Activated naive CD4-positive, alpha-beta T cell treated with anti-CD3 and anti-CD28 coated beads, Interleukin-2, amount 50 U/mL, for 24 hours (primary cell): ENCODE measurements around the gene STK24.

Experiments
- H3K27ac Mint-ChIP-seq: one replicate; pipeline ENCODE4 v1.8.0; 2021; ENCODE audit warnings: mild to moderate bottlenecking, mixed read lengths
- H3K27me3 Mint-ChIP-seq: one replicate; pipeline ENCODE4 v1.8.0; 2021; ENCODE audit warnings: mixed read lengths
- H3K36me3 Mint-ChIP-seq: one replicate; pipeline ENCODE4 v1.8.0; 2021; ENCODE audit warnings: mixed read lengths
- H3K4me1 Mint-ChIP-seq: one replicate; pipeline ENCODE4 v1.8.0; 2021; ENCODE audit warnings: mixed read lengths
- H3K4me3 Mint-ChIP-seq: one replicate; pipeline ENCODE4 v1.8.0; 2021; ENCODE audit warnings: mild to moderate bottlenecking, mixed read lengths
- H3K9me3 Mint-ChIP-seq: one replicate; pipeline ENCODE4 v1.8.0; 2021; ENCODE audit warnings: mixed read lengths

The STK24 gene

DNA sequence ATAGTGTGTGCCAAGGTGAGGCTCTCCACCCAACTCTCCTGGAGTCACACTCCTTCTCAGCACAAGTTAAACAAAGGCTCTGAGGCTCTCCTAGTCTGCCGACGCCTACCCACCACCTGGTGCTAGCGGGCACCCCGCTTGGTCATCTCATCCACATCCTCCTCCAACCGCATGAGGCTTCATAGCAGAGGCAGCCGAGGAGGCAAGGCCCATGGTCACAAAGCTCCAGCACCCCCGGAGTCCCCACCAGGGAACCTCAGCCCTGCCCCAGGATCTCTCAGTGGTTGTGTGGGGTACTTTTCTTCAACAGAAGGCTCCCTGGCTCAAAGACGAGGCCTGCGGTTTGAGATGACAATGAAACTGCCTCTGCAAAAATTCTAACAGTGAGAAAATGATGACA lies 43.0 kb downstream of the STK24 start:
- H3K4me3 Mint-ChIP-seq = no peak overlapping the region

DNA sequence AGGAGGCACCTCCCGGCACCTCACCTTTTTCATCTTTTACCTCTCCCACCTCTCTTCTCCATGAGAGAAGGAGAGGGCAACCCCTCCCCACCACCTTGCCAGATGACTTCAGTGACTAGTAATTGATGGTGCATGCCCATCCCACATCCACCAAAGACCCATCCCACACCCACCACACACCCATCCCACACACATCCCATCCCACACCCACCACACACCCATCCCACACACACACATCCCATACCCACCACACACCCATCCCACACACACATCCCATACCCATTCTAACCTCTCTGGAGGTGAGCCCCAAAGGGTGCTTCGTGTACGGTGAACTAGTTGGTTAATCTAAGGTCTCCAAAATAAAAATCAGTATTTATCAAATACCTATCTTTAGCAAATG lies 44.7 kb downstream of the STK24 start:
- Mint-ChIP-seq H3K4me3 (no peak overlapping the region), H3K4me1 (peaks cover 91% of the 10 kb centered on the region), H3K36me3 (peaks cover 5% of the 10 kb centered on the region), H3K27ac (peak overlapping the region; percentile 17), H3K9me3 (no peaks in the 10 kb centered on the region), H3K27me3 (no peaks in the 10 kb centered on the region)

More for the DNA sequence above, 43.0 kb downstream of the STK24 start:
- Mint-ChIP-seq H3K9me3 (no peaks in the 10 kb centered on the region), H3K27ac (peak overlapping the region; percentile 81), H3K27me3 (no peaks in the 10 kb centered on the region), H3K4me1 (peaks cover 93% of the 10 kb centered on the region), H3K36me3 (peaks cover 6% of the 10 kb centered on the region)

DNA sequence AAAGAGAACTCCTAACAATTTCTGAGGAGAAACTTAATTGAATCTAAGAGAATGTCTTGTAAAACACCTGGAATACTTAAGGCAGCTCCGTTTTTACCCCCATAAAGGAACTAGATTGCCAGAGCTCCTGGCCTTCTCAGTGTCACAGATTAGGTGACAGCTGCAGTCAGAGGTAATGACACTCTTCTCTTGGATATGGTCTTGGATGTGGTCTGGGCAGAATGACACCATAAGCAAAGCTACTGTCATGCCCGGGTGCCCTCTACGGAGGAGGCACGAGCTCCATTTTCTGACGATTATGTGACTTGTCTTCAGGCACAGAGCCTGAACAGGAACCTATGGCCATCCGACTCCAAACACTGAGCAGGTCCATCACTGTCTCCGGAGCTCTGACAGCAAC lies 46.7 kb downstream of the STK24 start:
- Mint-ChIP-seq H3K4me1 (peaks cover 91% of the 10 kb centered on the region), H3K4me3 (no peak overlapping the region), H3K27ac (no peak overlapping the region), H3K36me3 (peaks cover 5% of the 10 kb centered on the region), H3K9me3 (no peaks in the 10 kb centered on the region), H3K27me3 (no peaks in the 10 kb centered on the region)

DNA sequence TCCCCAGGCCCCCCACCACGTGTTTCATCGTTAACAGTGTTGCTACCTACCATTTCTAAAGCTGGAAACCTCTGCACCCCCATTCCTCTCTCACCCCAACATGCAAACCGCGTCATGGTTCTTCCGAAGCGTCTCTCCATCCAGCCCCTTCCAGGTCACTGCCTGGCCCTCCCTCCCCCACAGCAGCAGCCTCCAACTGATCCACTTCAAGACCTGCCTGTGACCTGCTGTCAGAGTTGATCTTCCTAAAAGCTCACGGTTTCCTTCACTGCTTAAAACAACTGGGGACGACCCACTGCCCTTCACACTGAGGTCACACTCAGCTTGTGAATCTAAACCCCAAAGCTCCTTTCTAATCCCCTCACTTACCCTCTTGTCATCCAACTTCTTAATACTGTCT lies 47.7 kb downstream of the STK24 start:
- no peaks in the 10 kb centered on the region for H3K27me3 Mint-ChIP-seq
- peak overlapping the region; percentile 93 for H3K27ac Mint-ChIP-seq
- H3K4me3 Mint-ChIP-seq = peak overlapping the region; percentile 36
- H3K9me3 Mint-ChIP-seq = no peaks in the 10 kb centered on the region
- peaks cover 91% of the 10 kb centered on the region for H3K4me1 Mint-ChIP-seq
- peaks cover 2% of the 10 kb centered on the region for H3K36me3 Mint-ChIP-seq

DNA sequence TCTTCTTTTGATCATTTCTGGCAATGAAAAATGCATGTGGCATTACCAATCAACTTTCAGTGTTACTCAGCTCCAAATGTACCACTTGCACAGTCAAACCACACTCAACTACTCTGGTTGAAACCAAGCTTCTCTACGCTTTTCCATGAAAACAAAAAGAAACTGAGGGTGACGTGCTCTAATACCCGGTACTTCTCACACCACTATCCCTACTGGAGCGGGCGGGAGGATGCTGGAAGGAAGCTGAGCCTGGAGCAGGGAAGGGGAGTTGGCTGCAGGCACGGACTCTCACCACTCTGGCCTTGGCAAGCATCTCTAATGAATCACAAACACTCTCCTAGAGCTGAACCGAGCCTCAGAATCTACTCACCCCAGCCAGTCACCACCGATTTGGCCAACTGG lies 48.2 kb downstream of the STK24 start:
- peak overlapping the region; percentile 95 for H3K27ac Mint-ChIP-seq
- no peaks in the 10 kb centered on the region for H3K27me3 Mint-ChIP-seq
- peaks cover 2% of the 10 kb centered on the region for H3K36me3 Mint-ChIP-seq
- peak overlapping the region; percentile 30 for H3K4me3 Mint-ChIP-seq
- no peaks in the 10 kb centered on the region for H3K9me3 Mint-ChIP-seq
- peaks cover 91% of the 10 kb centered on the region for H3K4me1 Mint-ChIP-seq

DNA sequence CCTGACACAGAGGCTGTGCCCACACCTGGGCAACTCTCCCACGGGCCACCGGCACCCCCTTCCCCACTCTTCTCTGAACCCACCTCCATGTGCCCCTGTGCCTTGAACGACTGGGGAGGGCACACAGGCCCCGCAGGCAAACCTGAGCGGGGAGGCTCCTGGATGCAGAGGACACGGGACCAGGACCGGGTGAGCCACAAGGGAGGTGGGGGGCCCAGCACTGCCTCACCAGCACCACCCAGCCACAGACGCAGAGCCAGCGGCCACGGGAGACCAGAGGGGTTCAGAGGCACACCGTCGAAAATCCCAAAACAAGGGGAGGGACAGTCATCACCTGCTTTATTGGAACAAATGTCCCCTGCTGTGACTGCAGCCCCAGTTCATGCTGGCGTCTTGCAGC lies 49.4 kb downstream of the STK24 start:
- H3K36me3 Mint-ChIP-seq = peaks cover 2% of the 10 kb centered on the region
- peaks cover 94% of the 10 kb centered on the region for H3K4me1 Mint-ChIP-seq
- no peak overlapping the region for H3K4me3 Mint-ChIP-seq
- H3K27ac Mint-ChIP-seq = no peak overlapping the region
- no peaks in the 10 kb centered on the region for H3K27me3 Mint-ChIP-seq
- H3K9me3 Mint-ChIP-seq = no peaks in the 10 kb centered on the region

DNA sequence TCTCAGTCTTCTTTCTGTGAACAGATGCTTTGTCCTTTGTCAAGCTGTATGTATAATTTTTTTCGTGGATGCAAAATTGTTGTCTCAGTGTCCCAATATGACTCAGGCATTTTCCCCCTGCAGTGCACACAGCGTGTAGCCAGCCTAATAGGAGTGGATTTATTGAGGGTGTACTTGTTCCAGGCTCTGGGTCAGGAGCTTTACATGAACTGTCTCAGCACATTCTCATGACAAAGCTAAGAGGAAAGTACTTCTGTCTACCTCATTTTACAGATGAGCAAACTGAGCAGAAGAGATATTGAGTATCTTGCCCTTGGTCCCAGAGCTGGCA lies 50.8 kb downstream of the STK24 start:
- H3K9me3 Mint-ChIP-seq = no peaks in the 10 kb centered on the region
- no peak overlapping the region for H3K4me3 Mint-ChIP-seq
- H3K4me1 Mint-ChIP-seq = peaks cover 94% of the 10 kb centered on the region
- H3K27me3 Mint-ChIP-seq = no peaks in the 10 kb centered on the region
- no peak overlapping the region for H3K27ac Mint-ChIP-seq
- peaks cover 2% of the 10 kb centered on the region for H3K36me3 Mint-ChIP-seq

DNA sequence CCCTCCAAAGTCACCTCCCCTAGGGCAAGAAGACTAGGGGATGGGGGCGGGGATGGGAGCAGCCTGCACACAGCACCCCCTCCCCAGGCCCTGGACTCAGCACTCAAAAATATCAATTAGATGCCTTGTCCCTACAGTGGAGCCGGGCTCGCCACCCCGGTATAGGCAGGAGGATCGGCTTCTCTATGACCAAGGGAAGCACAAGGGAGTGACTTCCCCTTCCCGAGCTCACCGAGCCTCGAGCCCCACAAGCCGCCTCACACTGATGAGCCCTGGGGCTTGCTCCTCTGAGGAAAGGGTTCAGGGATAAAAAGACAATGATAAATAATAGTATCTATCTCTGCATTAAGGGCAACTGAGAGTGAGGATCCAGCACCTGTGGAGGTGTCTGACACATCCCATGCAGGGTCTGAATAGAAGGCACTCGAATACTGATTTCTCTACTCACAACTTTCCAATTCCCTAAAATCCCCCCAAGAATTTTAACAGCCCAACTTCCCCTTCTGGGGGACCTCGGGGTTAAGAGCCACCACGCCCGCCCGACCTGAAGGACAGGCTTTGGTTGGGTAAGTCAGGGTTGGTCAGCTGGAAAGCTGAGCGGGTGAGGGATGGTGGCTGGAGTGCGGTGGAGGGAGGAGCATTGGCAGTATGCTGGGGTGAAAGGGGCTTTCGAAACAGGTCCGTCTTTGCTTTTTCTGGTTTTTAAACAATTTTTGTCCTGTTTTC lies 51.3 kb downstream of the STK24 start:
- H3K4me3 Mint-ChIP-seq = no peak overlapping the region
- H3K4me1 Mint-ChIP-seq = peaks cover 94% of the 10 kb centered on the region
- peak overlapping the region; percentile 32 for H3K27ac Mint-ChIP-seq
- H3K36me3 Mint-ChIP-seq = peaks cover 2% of the 10 kb centered on the region
- no peaks in the 10 kb centered on the region for H3K27me3 Mint-ChIP-seq
- no peaks in the 10 kb centered on the region for H3K9me3 Mint-ChIP-seq

DNA sequence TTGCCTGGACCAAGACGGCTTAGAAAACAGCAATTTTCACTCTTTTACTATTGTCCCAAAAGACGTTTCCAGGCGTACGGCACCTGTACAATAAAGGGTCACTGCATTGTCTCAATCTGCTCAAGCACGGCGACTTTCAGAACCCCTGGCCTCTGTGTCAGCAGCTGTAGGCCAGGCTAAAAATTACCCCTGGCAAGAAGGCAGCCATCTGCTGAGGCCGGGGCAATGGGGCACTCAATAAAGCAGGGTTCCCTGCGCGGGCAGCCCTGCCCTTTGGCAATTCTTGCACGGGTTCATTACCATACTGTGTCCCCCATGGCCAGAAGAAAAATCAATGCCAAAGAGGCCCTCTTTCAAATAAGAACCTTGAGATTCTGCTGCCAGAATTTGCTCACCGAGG lies 52.1 kb downstream of the STK24 start:
- Mint-ChIP-seq H3K27me3 (no peaks in the 10 kb centered on the region), H3K4me1 (peaks cover 94% of the 10 kb centered on the region), H3K27ac (no peak overlapping the region), H3K4me3 (no peak overlapping the region), H3K36me3 (peaks cover 2% of the 10 kb centered on the region), H3K9me3 (no peaks in the 10 kb centered on the region)

DNA sequence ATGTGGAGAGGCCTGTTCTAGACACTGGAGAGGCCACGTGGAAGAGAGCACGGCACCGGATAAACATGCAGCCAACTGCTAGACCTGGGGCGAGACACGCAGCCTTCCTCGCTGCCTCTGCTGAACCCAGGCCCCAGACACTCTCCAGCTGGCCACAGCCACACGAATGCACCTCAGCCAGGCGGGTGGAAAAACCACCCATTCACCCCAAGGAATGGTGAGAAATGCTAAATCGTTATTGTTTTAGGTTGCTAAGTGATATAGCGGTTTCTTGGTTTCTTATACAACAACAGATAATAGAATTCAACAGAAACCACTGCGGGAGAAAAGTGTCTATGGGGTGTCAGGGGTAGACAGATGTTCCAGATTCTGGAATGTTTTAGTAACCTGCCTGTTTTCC lies 52.5 kb downstream of the STK24 start:
- Mint-ChIP-seq H3K36me3 (peaks cover 3% of the 10 kb centered on the region), H3K4me1 (peaks cover 94% of the 10 kb centered on the region), H3K4me3 (no peak overlapping the region), H3K27me3 (no peaks in the 10 kb centered on the region), H3K9me3 (no peaks in the 10 kb centered on the region), H3K27ac (peak overlapping the region; percentile 55)

DNA sequence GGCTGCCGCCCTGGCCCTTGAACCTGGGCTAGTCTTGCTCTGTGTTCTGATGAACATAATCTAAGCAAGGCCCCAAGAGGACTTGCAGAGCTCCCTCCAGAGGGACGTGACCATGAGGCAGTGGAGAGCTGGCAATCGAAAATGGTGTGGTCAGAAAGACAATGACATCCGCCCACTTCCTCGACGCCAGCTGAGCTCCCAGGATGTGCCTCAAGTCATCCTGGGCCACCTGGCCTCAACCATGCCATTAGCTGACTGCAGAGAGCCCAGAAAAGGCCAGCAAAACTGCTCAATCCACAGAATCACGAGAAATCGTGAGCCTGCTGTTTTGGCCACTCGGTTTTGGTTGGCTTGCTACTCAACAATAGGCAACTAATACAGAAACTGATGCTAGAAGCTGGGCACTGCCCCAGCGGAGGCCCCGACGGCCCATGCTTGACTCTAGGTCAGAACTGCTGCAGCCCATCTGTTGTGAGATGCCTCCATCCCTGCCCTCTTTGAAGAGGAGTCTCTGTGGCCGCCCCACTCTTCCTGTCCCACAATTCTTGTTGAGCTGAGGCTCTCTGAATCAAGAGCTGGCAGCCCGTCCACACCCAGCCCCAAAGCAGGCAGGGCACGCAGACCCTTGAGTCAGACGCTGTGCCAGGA lies 53.3 kb downstream of the STK24 start:
- H3K36me3 Mint-ChIP-seq = peaks cover 5% of the 10 kb centered on the region
- H3K9me3 Mint-ChIP-seq = no peaks in the 10 kb centered on the region
- H3K4me1 Mint-ChIP-seq = peaks cover 91% of the 10 kb centered on the region
- H3K27me3 Mint-ChIP-seq = no peaks in the 10 kb centered on the region
- H3K4me3 Mint-ChIP-seq = no peak overlapping the region
- peak overlapping the region; percentile 76 for H3K27ac Mint-ChIP-seq

DNA sequence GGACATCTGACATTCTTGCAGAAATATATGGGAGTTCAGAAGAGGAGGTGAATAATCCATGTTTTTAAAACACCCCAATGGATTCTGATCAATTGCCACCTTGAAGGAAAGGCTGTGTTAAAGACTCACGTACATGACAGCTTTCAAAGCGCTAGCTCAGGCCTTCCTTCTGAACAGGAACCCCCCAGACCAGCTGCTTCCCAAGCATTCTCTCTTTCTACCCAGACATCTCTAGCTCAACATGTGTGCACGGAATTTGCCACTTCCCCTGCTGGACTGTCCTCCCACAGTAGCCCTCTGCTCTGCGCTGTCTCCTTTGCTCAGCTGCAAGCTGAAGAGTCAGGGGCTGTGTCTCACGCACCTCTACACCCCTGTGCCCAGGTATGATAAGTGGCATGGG lies 54.5 kb downstream of the STK24 start:
- Mint-ChIP-seq H3K4me1 (peaks cover 94% of the 10 kb centered on the region), H3K4me3 (no peak overlapping the region), H3K9me3 (no peaks in the 10 kb centered on the region), H3K27ac (peak overlapping the region; percentile 93), H3K27me3 (no peaks in the 10 kb centered on the region), H3K36me3 (peaks cover 12% of the 10 kb centered on the region)

DNA sequence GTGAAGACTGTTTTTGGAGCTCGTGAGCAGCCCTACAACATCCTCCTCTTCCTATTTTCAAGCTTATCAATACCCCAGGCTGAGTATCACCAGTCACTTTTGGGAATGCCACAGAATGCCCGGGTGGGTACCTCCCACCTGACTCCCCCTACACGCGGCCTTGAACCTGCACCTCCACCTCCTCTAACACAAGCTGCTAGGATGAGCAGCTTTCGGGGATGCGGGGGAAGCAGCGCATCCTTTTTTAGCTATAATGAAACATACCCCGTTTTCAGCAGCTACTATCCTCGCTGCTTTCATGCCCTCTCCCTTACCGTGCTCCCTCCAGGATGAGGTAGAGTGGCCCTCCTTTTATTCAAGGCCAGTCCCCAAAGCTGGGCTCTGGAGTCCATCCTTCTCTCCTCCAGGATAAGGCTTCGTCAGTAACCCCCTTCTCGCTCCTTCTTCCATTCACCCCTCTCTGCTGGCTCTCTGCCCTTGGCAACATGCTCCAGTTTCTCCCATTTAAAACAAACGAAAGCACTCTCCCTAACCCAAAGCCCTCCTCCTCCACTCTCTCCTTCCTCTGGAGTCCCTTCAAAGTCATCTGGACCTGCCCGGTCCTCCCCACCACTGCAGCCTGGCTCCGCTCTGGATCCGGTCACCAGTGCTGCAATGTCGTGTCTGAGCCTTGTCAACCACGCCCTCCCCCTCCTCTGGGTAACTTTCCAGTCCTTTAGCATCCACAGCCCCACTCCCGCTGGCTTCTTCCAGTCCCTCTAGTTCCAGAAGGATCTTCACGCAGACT lies 55.3 kb downstream of the STK24 start:
- H3K36me3 Mint-ChIP-seq = peaks cover 13% of the 10 kb centered on the region
- H3K4me3 Mint-ChIP-seq = no peak overlapping the region
- H3K27ac Mint-ChIP-seq = peak overlapping the region; percentile 93
- peaks cover 94% of the 10 kb centered on the region for H3K4me1 Mint-ChIP-seq
- H3K27me3 Mint-ChIP-seq = no peaks in the 10 kb centered on the region
- no peaks in the 10 kb centered on the region for H3K9me3 Mint-ChIP-seq

DNA sequence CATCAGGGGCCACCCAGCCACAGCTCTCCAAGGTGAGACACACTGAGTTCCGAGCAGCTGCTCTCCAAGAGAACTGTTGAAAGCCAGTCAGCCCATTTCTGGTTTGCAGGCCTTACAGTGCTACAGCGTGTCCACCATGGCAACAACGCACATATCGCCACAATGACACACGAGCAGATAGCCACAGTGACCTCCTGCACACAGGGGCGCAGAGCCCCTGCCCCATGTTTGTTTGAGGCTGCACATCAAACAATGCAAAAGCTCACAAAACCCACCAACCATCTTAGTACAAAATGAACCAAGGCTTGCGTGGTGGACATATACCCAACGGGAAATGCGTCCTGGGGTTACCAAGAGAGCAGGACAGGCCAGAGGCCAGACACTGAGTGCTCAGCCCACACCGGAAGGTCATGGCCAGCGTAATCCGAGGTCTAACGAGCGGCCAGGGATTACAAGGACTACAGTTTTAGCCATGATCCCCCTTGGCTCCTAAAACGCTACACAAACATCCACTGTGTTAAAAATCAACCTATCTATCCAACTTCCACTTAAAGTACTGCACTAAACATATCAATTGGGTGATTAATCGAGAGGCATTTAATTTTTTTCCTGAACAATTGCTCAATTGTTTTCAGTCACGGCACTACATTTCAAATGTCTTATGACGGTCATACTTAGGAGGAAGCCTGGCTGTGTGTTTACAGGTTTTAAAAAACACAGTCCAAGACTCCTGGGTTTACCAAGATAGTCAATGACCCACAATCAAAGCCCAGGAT lies 56.0 kb downstream of the STK24 start:
- Mint-ChIP-seq H3K36me3 (peaks cover 18% of the 10 kb centered on the region), H3K9me3 (no peaks in the 10 kb centered on the region), H3K4me1 (peaks cover 94% of the 10 kb centered on the region), H3K27ac (peak overlapping the region; percentile 98), H3K27me3 (no peaks in the 10 kb centered on the region), H3K4me3 (no peak overlapping the region)

DNA sequence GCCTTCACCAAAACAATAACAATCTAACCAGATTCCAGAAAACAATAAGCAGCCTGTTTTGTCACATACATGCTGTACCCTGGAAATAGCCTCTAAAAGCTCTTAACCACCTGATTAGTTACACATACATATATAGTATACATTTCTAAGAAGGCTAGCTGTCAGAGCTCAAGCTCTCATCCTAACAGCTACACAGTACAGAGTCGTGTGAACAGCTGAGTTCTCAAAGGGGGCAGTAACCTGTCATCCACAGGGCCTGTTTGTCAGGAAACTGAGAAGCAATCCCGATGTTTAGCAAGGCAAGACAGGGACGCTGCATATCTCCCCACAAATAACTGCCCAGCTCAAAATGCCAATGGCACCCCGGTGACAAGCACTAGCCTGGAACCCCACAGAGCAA lies 56.9 kb downstream of the STK24 start:
- Mint-ChIP-seq H3K36me3 (peaks cover 23% of the 10 kb centered on the region), H3K9me3 (no peaks in the 10 kb centered on the region), H3K27ac (peak overlapping the region; percentile 98), H3K27me3 (no peaks in the 10 kb centered on the region), H3K4me1 (peaks cover 97% of the 10 kb centered on the region), H3K4me3 (no peak overlapping the region)
